ENCODE data around the gene EFHD2.

DNA sequence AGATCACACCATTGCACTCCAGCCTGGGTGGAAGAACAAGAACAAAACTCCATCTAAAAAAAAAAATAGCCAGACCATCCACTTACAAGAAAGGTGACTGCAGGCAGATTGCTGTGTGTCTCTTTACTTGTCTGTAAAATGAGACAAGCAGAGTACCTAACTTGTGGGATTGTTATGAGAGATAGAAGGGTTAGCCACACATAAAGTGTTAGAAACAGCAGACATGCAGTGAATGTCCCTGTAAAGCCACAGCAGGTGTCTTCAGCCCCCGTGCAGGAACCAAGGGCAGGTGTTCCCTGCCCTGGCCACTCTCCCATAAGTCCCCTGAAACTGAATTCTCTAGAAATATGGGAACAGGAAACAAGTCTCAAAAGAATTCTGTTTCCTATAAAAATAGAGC, 40.8 kb upstream of the EFHD2 start:
- no peak for TF ChIP-seq POLR2A (IDR thresholded peaks at IDR 0.05)
- TF ChIP-seq, protein P1, sequence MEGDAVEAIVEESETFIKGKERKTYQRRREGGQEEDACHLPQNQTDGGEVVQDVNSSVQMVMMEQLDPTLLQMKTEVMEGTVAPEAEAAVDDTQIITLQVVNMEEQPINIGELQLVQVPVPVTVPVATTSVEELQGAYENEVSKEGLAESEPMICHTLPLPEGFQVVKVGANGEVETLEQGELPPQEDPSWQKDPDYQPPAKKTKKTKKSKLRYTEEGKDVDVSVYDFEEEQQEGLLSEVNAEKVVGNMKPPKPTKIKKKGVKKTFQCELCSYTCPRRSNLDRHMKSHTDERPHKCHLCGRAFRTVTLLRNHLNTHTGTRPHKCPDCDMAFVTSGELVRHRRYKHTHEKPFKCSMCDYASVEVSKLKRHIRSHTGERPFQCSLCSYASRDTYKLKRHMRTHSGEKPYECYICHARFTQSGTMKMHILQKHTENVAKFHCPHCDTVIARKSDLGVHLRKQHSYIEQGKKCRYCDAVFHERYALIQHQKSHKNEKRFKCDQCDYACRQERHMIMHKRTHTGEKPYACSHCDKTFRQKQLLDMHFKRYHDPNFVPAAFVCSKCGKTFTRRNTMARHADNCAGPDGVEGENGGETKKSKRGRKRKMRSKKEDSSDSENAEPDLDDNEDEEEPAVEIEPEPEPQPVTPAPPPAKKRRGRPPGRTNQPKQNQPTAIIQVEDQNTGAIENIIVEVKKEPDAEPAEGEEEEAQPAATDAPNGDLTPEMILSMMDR (IDR thresholded peaks at IDR 0.05): no peak

Data from body of pancreas (tissue), 4 donors.